Measurements from ENCODE around the gene CLTCL1.

- TF ChIP-seq CTCF (IDR thresholded peaks at IDR 0.05) (no peak), POLR2A (IDR thresholded peaks at IDR 0.05) (no peak), EP300 (IDR thresholded peaks at IDR 0.05) (no peak)
These were observed 154.6 kb downstream of the CLTCL1 start for GRCh38 chr22:19136915-19137314.

Data from ovary (tissue), 3 donors.